GM12801 (cell line): ENCODE data around the gene ATP4B.

Experiments
- CTCF ChIP-seq: IDR thresholded peaks from one replicate; pipeline ENCODE4 v1.5.1; 2011; ENCODE audit warnings: control low read depth; ENCODE audit not compliant: insufficient read length; ENCODE audit errors: extremely low read depth

ATP4B gene

GRCh38 chr13:113668491-113668971, 10.5 kb upstream of the ATP4B start:
- no peak for TF ChIP-seq CTCF

- TF ChIP-seq CTCF = no peak
Measured at GRCh38 chr13:113667771-113668490, 9.9 kb upstream of the ATP4B start.

- TF ChIP-seq CTCF = no peak
Measured at GRCh38 chr13:113666951-113667701, 9.1 kb upstream of the ATP4B start, which contains the start of gene GRK1. Gene GRK1, plus strand, starts transcription at chr13:113667219. Its CDS starts 168 bp downstream, at chr13:113667387.

- TF ChIP-seq CTCF = no peak
Measured at GRCh38 chr13:113666329-113666670, 8.3 kb upstream of the ATP4B start.

- TF ChIP-seq CTCF = no peak
Measured at GRCh38 chr13:113665597-113666328, 7.8 kb upstream of the ATP4B start.

GRCh38 chr13:113664751-113665596, 7.0 kb upstream of the ATP4B start:
- no peak for TF ChIP-seq CTCF
